ENCODE results near the gene STK10. TPM values are rescaled to one million over a fixed set of nuclear protein-coding genes. Genes with fewer than 3 reads are reported as not detected.

The STK10 gene
- total RNA-seq, 3 donors from 2014 or later (not counting 1 experiment from before 2014, with no cell fraction given): 705 to 879 (median 783) TPM

GRCh38 chr5:172234031-172234430 is 46.0 kb upstream of the STK10 start:
- no peaks in the 10 kb centered on the region for H3K36me3 ChIP-seq (ENCODE audit: control insufficient read depth, insufficient read depth, low read length)
- intact Hi-C loops (cut with micrococcal nuclease): no loop called here
- Mint-ChIP-seq H3K27me3 (ENCODE audit: low read depth in 2 of 2) (no peaks in the 10 kb centered on the region), H3K36me3 (no peaks in the 10 kb centered on the region), H3K4me3 (no peak overlapping the region), H3K4me1 (peaks cover 7 to 13% of the 10 kb centered on the region in 2 donors), H3K27ac (no peak overlapping the region), H3K9me3 (no peaks in the 10 kb centered on the region)
- no peak overlapping the region for H3K4me3 ChIP-seq (ENCODE audit: low read length)
- no peaks in the 10 kb centered on the region for H3K9me3 ChIP-seq (ENCODE audit: control insufficient read depth, insufficient read depth, low read length)
- no peaks in the 10 kb centered on the region for H3K4me1 ChIP-seq (ENCODE audit: control insufficient read depth, insufficient read depth, low read length)
- ATAC-seq: no peak
- TF ChIP-seq CTCF (IDR thresholded peaks at IDR 0.05): no peak
- H3K27ac ChIP-seq (ENCODE audit: low read length): no peak overlapping the region
- no peaks in the 10 kb centered on the region for H3K27me3 ChIP-seq (ENCODE audit: control insufficient read depth, insufficient read depth, low read length)
- DNase-seq: no peak
- 89% methylated on average over 4 of the region's 4 CpGs for WGBS (ENCODE audit: insufficient coverage)

- H3K4me1 Mint-ChIP-seq: peaks cover 1 to 5% of the 10 kb centered on the region in 2 donors
- TF ChIP-seq CTCF (IDR thresholded peaks at IDR 0.05): no peak
- H3K4me3 Mint-ChIP-seq: no peak overlapping the region
- no peaks in the 10 kb centered on the region for H3K36me3 Mint-ChIP-seq
- ATAC-seq (no peak), DNase-seq (no peak)
- no peaks in the 10 kb centered on the region for H3K9me3 Mint-ChIP-seq
- H3K4me3 ChIP-seq (ENCODE audit: low read length): no peak overlapping the region
- peaks cover 3% of the 10 kb centered on the region for H3K36me3 ChIP-seq (ENCODE audit: control insufficient read depth, insufficient read depth, low read length)
- no CpG with 5 or more reads among the region's 1 CpG for WGBS (ENCODE audit: insufficient coverage)
- H3K9me3 ChIP-seq (ENCODE audit: control insufficient read depth, insufficient read depth, low read length): no peaks in the 10 kb centered on the region
- no peak overlapping the region for H3K27ac Mint-ChIP-seq
- intact Hi-C loops (cut with micrococcal nuclease): no loop called here
- H3K27me3 ChIP-seq (ENCODE audit: control insufficient read depth, insufficient read depth, low read length): no peaks in the 10 kb centered on the region
- H3K4me1 ChIP-seq (ENCODE audit: control insufficient read depth, insufficient read depth, low read length): no peaks in the 10 kb centered on the region
- H3K27ac ChIP-seq (ENCODE audit: low read length): no peak overlapping the region
- no peaks in the 10 kb centered on the region for H3K27me3 Mint-ChIP-seq (ENCODE audit: low read depth in 2 of 2)
Measured at GRCh38 chr5:172229904-172230303, 41.9 kb upstream of the STK10 start.

GRCh38 chr5:172224996-172225395 is 37.0 kb upstream of the STK10 start:
- Mint-ChIP-seq H3K4me1 (peaks cover 0 to 5% of the 10 kb centered on the region in 2 donors), H3K27ac (no peak overlapping the region), H3K4me3 (no peak overlapping the region), H3K9me3 (no peaks in the 10 kb centered on the region), H3K27me3 (ENCODE audit: low read depth in 2 of 2) (no peaks in the 10 kb centered on the region), H3K36me3 (no peaks in the 10 kb centered on the region)
- no CpG with 5 or more reads among the region's 1 CpG for WGBS (ENCODE audit: insufficient coverage)
- Histone ChIP-seq H3K36me3 (ENCODE audit: control insufficient read depth, insufficient read depth, low read length) (peaks cover 3% of the 10 kb centered on the region), H3K27ac (ENCODE audit: low read length) (no peak overlapping the region), H3K4me1 (ENCODE audit: control insufficient read depth, insufficient read depth, low read length) (no peaks in the 10 kb centered on the region), H3K27me3 (ENCODE audit: control insufficient read depth, insufficient read depth, low read length) (no peaks in the 10 kb centered on the region), H3K4me3 (ENCODE audit: low read length) (no peak overlapping the region), H3K9me3 (ENCODE audit: control insufficient read depth, insufficient read depth, low read length) (no peaks in the 10 kb centered on the region)
- DNase-seq: no peak
- intact Hi-C loops (cut with micrococcal nuclease): no loop called here
- no peak for TF ChIP-seq CTCF (IDR thresholded peaks at IDR 0.05)
- no peak for ATAC-seq
